WTC11 (cell line): ENCODE data around the gene CAPN9. TPM values are rescaled to one million over a fixed set of nuclear protein-coding genes. Genes with fewer than 3 reads are reported as not detected.

Experiments
- ATAC-seq: fragments of 200-7000 bp; cut with Tn5 transposase; 2 replicates; pipeline ENCODE4 v1.10.0; 2021; ENCODE audit warnings: mild to moderate bottlenecking, moderate library complexity
- CTCF ChIA-PET: fragments of 300-600 bp; sonication (Branson Sonifier 250); formaldehyde crosslinking; loops from one replicate; lab custom pipeline; 2021; ENCODE audit warnings: antibody characterized with exemption; lab: Charles Lee
- POLR2A ChIA-PET: fragments of 350-600 bp; sonication (Branson Sonifier 250); formaldehyde crosslinking; loops from one replicate; lab custom pipeline; 2021; ENCODE audit warnings: antibody characterized with exemption; lab: Charles Lee
- DNase-seq: peaks from one replicate; pipeline ENCODE4 v3.0.0; 2021; ENCODE audit warnings: low spot score
- H3K27ac Mint-ChIP-seq: 2 replicates; pipeline ENCODE4 v1.8.0; 2021; ENCODE audit warnings: mixed read lengths
- H3K27me3 Mint-ChIP-seq: 2 replicates; pipeline ENCODE4 v1.8.0; 2021; ENCODE audit warnings: low read depth, mild to moderate bottlenecking, moderate library complexity, mixed read lengths
- H3K36me3 Mint-ChIP-seq: 2 replicates; pipeline ENCODE4 v1.8.0; 2021; ENCODE audit warnings: mixed read lengths
- H3K4me1 Mint-ChIP-seq: 2 replicates; pipeline ENCODE4 v1.8.0; 2022; ENCODE audit warnings: mixed read lengths
- H3K4me3 Mint-ChIP-seq: 2 replicates; pipeline ENCODE4 v1.8.0; 2021; ENCODE audit warnings: mild to moderate bottlenecking, moderate library complexity, mixed read lengths
- H3K9me3 Mint-ChIP-seq: 2 replicates; pipeline ENCODE4 v1.8.0; 2021; ENCODE audit warnings: mixed read lengths
- ATF2 ChIP-seq: sonication (generic); formaldehyde crosslinking; IDR thresholded peaks from 2 replicates; pipeline ENCODE4 v1.8.1; 2022; ENCODE audit warnings: low read depth, missing genetic modification reagents, borderline replicate concordance
- ATF3 ChIP-seq: sonication (generic); formaldehyde crosslinking; conservative IDR thresholded peaks from 2 replicates; pipeline ENCODE4 v1.8.1; 2022; ENCODE audit warnings: mild to moderate bottlenecking, missing genetic modification reagents
- CDX4 ChIP-seq: fragments of 250-450 bp; sonication (Bioruptor Pico); IDR thresholded peaks from 2 replicates; pipeline ENCODE4 v1.9.0; 2021; ENCODE audit warnings: moderate library complexity, mild to moderate bottlenecking, inconsistent platforms, borderline replicate concordance
- CREB1 ChIP-seq: sonication (generic); formaldehyde crosslinking; IDR thresholded peaks from 2 replicates; pipeline ENCODE4 v1.8.0; 2023; ENCODE audit warnings: mild to moderate bottlenecking, missing genetic modification reagents
- E2F4 ChIP-seq: sonication (generic); formaldehyde crosslinking; IDR thresholded peaks from 2 replicates; pipeline ENCODE4 v1.8.1; 2022; ENCODE audit warnings: low read depth, mild to moderate bottlenecking, moderate library complexity, missing genetic modification reagents, borderline replicate concordance
- E2F5 ChIP-seq: sonication (generic); formaldehyde crosslinking; IDR thresholded peaks from 2 replicates; pipeline ENCODE4 v1.8.1; 2022; ENCODE audit warnings: mild to moderate bottlenecking, moderate library complexity, missing genetic modification reagents
- EMX1 ChIP-seq: fragments of 250-450 bp; sonication (Bioruptor Pico); IDR thresholded peaks from 2 replicates; pipeline ENCODE4 v1.8.0; 2021; ENCODE audit warnings: mild to moderate bottlenecking
- MAX ChIP-seq: sonication (generic); formaldehyde crosslinking; IDR thresholded peaks from 2 replicates; pipeline ENCODE4 v1.8.0; 2022; ENCODE audit warnings: mild to moderate bottlenecking, missing genetic modification reagents
- OVOL2 ChIP-seq: fragments of 250-450 bp; sonication (Bioruptor Pico); IDR thresholded peaks from 2 replicates; pipeline ENCODE4 v1.9.0; 2021; ENCODE audit warnings: mild to moderate bottlenecking, borderline replicate concordance
- SOX15 ChIP-seq: fragments of 250-450 bp; sonication (Bioruptor Pico); IDR thresholded peaks from 2 replicates; pipeline ENCODE4 v1.9.0; 2021; ENCODE audit warnings: mild to moderate bottlenecking
- ZBTB43 ChIP-seq: sonication (generic); formaldehyde crosslinking; IDR thresholded peaks from 2 replicates; pipeline ENCODE4 v1.8.1; 2023; ENCODE audit warnings: mild to moderate bottlenecking, missing genetic modification reagents
- ZNF219 ChIP-seq: sonication (generic); formaldehyde crosslinking; IDR thresholded peaks from 2 replicates; pipeline ENCODE4 v1.8.0; 2023; ENCODE audit warnings: missing genetic modification reagents, mild to moderate bottlenecking, borderline replicate concordance
- ZNF263 ChIP-seq: sonication (generic); formaldehyde crosslinking; IDR thresholded peaks from 2 replicates; pipeline ENCODE4 v1.8.1; 2022; ENCODE audit warnings: low read depth, mild to moderate bottlenecking, moderate library complexity, missing genetic modification reagents
- total RNA-seq: library from RNA; stranded (reverse); gene quantifications from 3 replicates; pipeline ENCODE4 v1.2.3, GENCODE V29; 2021

Gene CAPN9
- total RNA-seq, 1 experiment from 2014 or later, result not detected

- TF ChIP-seq E2F4 (CRISPR knock-in tag) (no peak), ATF2 (CRISPR knock-in tag) (no peak), ZNF219 (CRISPR knock-in tag) (no peak)
Measured at GRCh38 chr1:230761443-230762167, 14.4 kb downstream of the CAPN9 start (continued).

- TF ChIP-seq ZBTB43 (CRISPR knock-in tag) (no peak), CREB1 (CRISPR knock-in tag) (no peak), OVOL2 (CRISPR knock-in tag) (no peak), ATF2 (CRISPR knock-in tag) (no peak), E2F5 (CRISPR knock-in tag) (no peak), ATF3 (CRISPR knock-in tag) (no peak), SOX15 (CRISPR knock-in tag) (no peak), EMX1 (CRISPR knock-in tag) (no peak), CDX4 (CRISPR knock-in tag) (no peak), ZNF263 (CRISPR knock-in tag) (no peak)
- H3K36me3 Mint-ChIP-seq, result 0 out of 2 replicates have a peak, but pooled peaks cover 4% of the 10 kb centered on the region
- peaks cover 4% of the 10 kb centered on the region for H3K4me1 Mint-ChIP-seq
- POLR2A ChIA-PET, result no interaction called here
- no peak for ATAC-seq
- H3K9me3 Mint-ChIP-seq, result peaks cover 24% of the 10 kb centered on the region
- DNase-seq, result no peak
- no peak overlapping the region for H3K4me3 Mint-ChIP-seq
- CTCF ChIA-PET, result interaction anchor here (1.3 kb wide), 1 partner anchor 122 kb away, joined by 3 read pairs; no protein-coding TSS in a partner anchor
- H3K27me3 Mint-ChIP-seq, result peaks cover 10% of the 10 kb centered on the region
- H3K27ac Mint-ChIP-seq, result no peak overlapping the region
Measured at GRCh38 chr1:230763927-230764591, 16.9 kb downstream of the CAPN9 start.

- Mint-ChIP-seq H3K9me3 (peaks cover 30% of the 10 kb centered on the region), H3K27me3 (peaks cover 23% of the 10 kb centered on the region), H3K27ac (no peak overlapping the region), H3K4me1 (peaks cover 5% of the 10 kb centered on the region; the same call in 1 of the 2 replicates), H3K4me3 (no peak overlapping the region), H3K36me3 (0 out of 2 replicates have a peak, but pooled peaks cover 4% of the 10 kb centered on the region)
- ATAC-seq (no peak), DNase-seq (no peak)
- POLR2A ChIA-PET, result no interaction called here
- CTCF ChIA-PET, result interaction anchor here (1.1 to 1.3 kb wide), 2 partner anchors 9 to 32 kb away, joined by 3 to 4 read pairs; no protein-coding TSS in a partner anchor
- TF ChIP-seq MAX, result no peak
- no peak for TF ChIP-seq E2F5 (CRISPR knock-in tag)
Measured at GRCh38 chr1:230766318-230766717, 19.1 kb downstream of the CAPN9 start.
